PFSK-1 (cell line): ENCODE measurements around the gene KDM4B.

ENCODE experiments used
- POLR2AphosphoS5 ChIP-seq: IDR thresholded peaks from 2 replicates; pipeline ENCODE4 v1.6.1; 2012; ENCODE audit warnings: low read depth, mild to moderate bottlenecking, control low read depth, low read length, moderate library complexity
- SIN3A ChIP-seq: IDR thresholded peaks from 2 replicates; pipeline ENCODE4 v1.6.1; 2012; ENCODE audit warnings: mild to moderate bottlenecking, low read length, moderate library complexity, borderline replicate concordance; ENCODE audit not compliant: insufficient read depth
- TF ChIP-seq, protein P1 (sequence below), 2 experiments: IDR thresholded peaks; 2 replicates each; pipeline versions ENCODE4 v1.6.1 to v1.8.0; 2011 to 2012; ENCODE audit warnings: low read depth in 2 of 2, low read length in 2 of 2, control low read depth in 1 of 2, inconsistent platforms in 1 of 2, mild to moderate bottlenecking in 1 of 2, moderate library complexity in 1 of 2; ENCODE audit not compliant: insufficient read depth in 1 of 2

DNA sequence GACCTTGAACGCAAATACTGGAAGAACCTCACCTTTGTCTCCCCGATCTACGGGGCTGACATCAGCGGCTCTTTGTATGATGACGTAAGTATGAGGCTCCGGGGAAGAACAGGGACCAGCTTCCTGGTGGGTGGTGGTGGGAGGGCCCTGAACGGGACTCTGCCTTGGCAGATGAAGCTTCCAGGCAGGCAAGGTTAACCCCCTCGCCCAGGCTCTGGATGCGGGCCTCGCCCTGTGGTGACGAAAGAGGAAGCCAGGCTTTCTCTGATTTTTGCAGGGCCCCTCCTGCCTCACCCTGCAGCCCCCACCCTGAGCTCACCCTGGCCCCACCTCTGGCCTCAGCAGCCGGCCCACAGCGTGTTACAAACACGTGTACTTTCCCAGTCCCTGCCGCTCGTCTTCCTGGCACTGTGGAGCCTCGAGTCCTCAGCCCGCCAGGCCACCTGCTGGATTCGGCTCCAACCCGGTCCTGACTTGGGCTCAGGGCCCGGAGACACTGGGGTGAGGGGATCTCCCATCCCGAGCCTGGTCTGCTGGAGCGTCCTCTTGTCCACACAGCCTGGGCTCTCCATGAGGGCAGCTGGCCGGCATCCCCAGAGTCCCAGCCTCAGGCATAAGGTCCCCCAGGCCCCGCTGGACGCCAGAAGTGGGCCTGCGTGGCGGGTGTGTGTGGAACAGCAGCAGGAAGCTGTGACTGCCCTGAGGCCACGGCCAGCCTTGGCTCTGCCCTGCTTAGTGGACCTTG is 72.4 kb downstream of the KDM4B start:
- TF ChIP-seq POLR2AphosphoS5 (no peak), SIN3A (no peak)
- TF ChIP-seq, protein P1, sequence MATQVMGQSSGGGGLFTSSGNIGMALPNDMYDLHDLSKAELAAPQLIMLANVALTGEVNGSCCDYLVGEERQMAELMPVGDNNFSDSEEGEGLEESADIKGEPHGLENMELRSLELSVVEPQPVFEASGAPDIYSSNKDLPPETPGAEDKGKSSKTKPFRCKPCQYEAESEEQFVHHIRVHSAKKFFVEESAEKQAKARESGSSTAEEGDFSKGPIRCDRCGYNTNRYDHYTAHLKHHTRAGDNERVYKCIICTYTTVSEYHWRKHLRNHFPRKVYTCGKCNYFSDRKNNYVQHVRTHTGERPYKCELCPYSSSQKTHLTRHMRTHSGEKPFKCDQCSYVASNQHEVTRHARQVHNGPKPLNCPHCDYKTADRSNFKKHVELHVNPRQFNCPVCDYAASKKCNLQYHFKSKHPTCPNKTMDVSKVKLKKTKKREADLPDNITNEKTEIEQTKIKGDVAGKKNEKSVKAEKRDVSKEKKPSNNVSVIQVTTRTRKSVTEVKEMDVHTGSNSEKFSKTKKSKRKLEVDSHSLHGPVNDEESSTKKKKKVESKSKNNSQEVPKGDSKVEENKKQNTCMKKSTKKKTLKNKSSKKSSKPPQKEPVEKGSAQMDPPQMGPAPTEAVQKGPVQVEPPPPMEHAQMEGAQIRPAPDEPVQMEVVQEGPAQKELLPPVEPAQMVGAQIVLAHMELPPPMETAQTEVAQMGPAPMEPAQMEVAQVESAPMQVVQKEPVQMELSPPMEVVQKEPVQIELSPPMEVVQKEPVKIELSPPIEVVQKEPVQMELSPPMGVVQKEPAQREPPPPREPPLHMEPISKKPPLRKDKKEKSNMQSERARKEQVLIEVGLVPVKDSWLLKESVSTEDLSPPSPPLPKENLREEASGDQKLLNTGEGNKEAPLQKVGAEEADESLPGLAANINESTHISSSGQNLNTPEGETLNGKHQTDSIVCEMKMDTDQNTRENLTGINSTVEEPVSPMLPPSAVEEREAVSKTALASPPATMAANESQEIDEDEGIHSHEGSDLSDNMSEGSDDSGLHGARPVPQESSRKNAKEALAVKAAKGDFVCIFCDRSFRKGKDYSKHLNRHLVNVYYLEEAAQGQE (IDR thresholded peaks at IDR 0.05; ENCODE audit: insufficient read depth in 1 of 2, low read depth in 2 of 2, low read length in 2 of 2) = no peak
